ENCODE measurements around the gene DDX39B.

DNA sequence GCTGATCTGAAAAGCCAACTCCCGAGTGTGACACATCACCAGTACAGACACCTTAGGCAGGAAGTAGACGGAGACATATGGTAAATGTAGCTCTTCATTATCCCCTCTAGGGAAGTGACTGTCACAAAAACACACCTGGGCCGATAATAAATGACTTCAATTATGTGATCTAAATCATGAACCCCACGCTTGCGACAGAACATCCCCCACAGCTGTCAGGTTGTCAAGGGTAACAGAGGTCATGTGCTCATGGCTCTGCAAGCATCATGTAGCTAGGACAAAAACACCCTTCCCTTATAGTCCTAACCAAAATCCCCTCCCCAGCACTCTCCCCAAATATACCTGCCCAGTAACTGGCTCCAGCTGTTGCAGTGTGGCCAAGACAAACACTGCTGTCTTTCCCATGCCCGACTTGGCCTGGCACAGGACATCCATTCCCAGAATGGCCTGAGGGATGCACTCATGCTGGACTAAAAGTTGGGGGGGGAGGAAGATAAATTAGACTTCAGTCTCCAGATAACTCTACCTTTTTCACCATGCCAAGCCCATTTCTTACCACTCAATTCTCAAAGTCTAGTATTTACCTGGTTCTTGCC is 2.9 kb downstream of the DDX39B start:
- TF ChIP-seq, protein P1, sequence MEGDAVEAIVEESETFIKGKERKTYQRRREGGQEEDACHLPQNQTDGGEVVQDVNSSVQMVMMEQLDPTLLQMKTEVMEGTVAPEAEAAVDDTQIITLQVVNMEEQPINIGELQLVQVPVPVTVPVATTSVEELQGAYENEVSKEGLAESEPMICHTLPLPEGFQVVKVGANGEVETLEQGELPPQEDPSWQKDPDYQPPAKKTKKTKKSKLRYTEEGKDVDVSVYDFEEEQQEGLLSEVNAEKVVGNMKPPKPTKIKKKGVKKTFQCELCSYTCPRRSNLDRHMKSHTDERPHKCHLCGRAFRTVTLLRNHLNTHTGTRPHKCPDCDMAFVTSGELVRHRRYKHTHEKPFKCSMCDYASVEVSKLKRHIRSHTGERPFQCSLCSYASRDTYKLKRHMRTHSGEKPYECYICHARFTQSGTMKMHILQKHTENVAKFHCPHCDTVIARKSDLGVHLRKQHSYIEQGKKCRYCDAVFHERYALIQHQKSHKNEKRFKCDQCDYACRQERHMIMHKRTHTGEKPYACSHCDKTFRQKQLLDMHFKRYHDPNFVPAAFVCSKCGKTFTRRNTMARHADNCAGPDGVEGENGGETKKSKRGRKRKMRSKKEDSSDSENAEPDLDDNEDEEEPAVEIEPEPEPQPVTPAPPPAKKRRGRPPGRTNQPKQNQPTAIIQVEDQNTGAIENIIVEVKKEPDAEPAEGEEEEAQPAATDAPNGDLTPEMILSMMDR (IDR thresholded peaks at IDR 0.05) = no peak
- TF ChIP-seq POLR2A (IDR thresholded peaks at IDR 0.05) = no peak
